ENCODE results near the gene SCFD2.
"Not testable (repeated sequence)": the region's sequence is repeated elsewhere in the genome, so short reads cannot be mapped to it uniquely, and the experiment has no call there.

SCFD2 gene

GRCh38 chr4:52840531-52841370, 525.1 kb downstream of the SCFD2 start:
- DNase-seq: no peak

GRCh38 chr4:52838729-52839586, 526.9 kb downstream of the SCFD2 start:
- no peak for DNase-seq

GRCh38 chr4:52837716-52838558, 527.9 kb downstream of the SCFD2 start:
- no peak for DNase-seq

- no peak for DNase-seq
These were observed 529.2 kb downstream of the SCFD2 start for GRCh38 chr4:52836678-52837077.

- DNase-seq: no peak
These were observed 529.7 kb downstream of the SCFD2 start for GRCh38 chr4:52836120-52836519.

- DNase-seq: not testable (repeated sequence)
These were observed 531.0 kb downstream of the SCFD2 start for GRCh38 chr4:52834641-52835456.

GRCh38 chr4:52833941-52834525, 531.8 kb downstream of the SCFD2 start:
- no peak for DNase-seq

- DNase-seq: no peak
These were observed 540.3 kb downstream of the SCFD2 start for GRCh38 chr4:52825460-52826090.

GRCh38 chr4:52824603-52825459, 541.0 kb downstream of the SCFD2 start:
- no peak for DNase-seq

- no peak for DNase-seq
These were observed 541.6 kb downstream of the SCFD2 start for GRCh38 chr4:52824270-52824602.

- no peak for DNase-seq
These were observed 542.2 kb downstream of the SCFD2 start for GRCh38 chr4:52823702-52824092.
